NCI-H1048 (cell line): ENCODE data around the gene EGFR.

Source experiments
- DNase-seq: peaks from one replicate; lab custom pipeline; 2025; lab: John Stamatoyannopoulos, UW

EGFR gene

GRCh38 chr7:55127622-55128081 lies 108.8 kb downstream of the EGFR start:
- DNase-seq, result no peak

DNA sequence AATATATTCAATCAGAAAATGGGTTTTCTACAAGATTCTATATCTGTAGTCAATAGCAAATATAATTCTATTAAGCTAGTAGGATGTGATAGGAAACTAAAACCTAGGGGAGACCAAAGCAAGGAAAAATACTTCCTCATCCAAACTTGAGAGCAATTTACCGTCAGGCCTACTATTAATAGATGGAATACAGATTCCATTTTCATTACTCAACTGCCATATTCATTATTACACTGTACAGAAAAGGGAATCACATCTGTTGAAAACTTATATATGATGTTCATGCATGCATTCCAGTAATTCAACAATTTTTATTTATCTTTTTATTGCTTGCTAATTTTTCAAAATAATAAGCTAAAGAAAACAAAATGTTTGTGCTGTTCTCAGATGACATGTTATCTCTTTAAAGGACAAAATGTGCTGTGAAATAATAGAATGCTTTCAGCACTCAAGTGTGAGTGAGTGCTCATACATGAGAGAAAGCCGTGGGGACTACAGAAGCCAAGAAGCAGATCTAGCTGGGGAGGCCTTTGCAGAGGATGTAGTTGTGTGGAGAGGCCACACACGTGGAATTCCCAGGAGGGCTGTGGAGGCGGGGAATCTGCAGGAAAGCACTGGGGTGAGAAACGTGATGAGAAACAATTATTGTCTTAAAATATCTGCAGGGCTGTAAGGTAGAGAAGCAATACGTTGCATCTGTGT lies 110.0 kb downstream of the EGFR start:
- DNase-seq, result no peak

DNA sequence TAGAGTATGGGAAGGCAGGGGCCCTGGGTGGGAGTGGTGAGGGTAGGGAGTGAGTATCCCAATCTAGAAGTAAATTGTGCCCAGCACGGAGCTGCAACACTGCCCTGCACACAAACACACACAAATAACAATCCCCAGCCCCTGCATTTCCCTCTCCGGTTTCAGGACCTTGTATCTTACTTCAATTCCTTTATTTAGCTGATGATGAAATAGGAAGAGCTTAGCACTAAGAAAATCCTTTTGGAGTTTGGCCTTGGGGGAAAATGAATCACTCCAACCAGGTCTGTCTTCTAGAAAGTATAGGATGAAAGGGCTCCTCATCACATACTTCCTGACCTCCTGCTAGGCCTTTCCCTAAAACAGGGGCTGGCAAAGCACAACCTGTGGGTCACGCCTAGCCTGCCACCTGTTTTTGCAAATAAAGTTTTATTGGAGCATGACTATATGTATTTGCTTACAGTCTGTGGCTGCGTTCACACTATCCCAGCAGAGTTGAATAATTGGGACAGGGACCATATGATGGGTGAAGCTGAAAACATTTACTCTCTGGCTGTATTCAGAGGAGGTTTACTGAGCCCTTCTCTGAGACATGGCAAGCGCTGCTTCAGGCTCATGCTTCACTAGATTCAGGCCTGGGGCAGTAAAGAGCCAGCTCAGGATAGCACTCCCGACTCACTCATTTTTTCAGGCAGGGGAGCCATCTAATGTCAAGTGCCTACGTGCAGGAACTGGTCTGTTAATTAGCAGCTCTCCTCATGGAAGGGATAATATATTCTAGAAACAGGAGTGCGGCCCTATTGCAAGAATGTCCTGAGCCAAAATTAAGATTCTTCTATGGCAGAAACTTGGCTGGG lies 111.0 kb downstream of the EGFR start:
- no peak for DNase-seq

GRCh38 chr7:55130395-55131141 lies 111.8 kb downstream of the EGFR start:
- no peak for DNase-seq

DNA sequence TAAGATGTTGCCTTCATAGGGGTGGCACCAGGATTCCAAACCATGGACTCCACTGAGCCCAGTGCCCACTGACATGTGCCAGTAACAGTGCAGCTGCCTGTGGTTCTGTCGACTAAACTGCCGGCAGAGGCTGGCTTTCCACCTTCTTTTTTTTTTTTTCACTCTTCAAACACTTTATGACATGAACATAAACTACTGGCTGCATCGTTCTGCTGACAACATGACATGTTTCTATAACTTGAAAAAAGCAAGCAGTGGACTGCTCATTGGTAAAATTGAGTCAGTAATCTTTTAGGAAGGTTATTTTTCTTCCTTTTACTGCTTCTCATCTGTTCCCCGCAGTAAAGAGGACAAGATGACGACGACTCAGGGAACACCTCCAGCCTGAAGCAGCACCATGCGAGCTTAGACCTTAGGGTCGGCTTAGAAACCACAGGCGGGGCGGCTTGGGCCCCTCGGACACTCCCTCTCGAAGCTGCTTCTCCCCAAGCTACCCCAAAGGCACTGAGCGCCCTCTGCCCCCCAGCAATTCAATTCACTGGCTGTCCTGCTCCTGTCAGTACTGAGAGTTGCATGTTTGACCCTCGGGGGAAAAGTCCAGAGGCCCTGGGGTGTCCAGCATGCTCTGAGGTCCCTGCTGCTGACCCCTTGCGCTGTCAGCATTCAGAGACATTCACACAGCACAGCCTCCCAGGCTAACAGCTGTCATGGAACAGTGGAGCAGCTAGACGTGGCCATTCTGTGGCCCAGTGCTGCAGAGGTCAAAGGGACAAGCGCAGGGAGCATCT lies 112.5 kb downstream of the EGFR start:
- DNase-seq, result no peak

- no peak for DNase-seq
Observed at GRCh38 chr7:55132550-55132889, 113.7 kb downstream of the EGFR start.

DNA sequence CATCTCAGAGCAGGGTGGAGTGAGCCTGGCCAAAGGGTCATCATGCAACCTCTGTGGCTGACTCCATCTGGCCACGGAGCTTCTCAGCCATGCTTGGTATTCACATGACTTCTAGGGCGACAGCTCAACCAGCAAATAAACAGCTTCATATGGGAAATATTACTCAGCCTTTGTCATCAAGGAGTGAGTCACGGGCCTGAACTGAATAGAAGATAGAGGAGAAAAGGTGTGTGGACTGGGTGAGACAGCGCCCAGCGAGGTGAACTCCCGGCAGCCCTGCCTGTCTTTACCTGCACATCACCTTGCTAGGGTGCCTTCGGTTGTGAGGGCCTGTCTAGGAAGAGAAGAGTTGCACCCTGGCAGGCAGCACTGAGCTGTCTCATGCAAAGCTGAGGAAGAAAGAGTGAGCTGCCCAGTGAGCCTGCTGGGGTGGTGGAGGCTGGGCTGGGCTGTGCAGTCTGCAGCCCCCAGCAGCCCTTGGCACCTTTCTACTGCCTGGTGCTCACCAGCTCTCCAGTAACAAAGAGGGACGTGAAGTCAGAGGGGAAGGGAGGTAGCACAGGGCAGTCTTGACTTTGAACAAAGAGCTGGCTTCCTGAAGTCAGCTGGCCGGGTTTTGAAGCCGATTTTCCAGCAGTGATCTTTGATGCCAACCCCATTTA lies 114.2 kb downstream of the EGFR start:
- no peak for DNase-seq

- DNase-seq, result no peak
Observed at GRCh38 chr7:55133630-55134358, 115.0 kb downstream of the EGFR start.

GRCh38 chr7:55134359-55134725 lies 115.5 kb downstream of the EGFR start:
- DNase-seq, result no peak

DNA sequence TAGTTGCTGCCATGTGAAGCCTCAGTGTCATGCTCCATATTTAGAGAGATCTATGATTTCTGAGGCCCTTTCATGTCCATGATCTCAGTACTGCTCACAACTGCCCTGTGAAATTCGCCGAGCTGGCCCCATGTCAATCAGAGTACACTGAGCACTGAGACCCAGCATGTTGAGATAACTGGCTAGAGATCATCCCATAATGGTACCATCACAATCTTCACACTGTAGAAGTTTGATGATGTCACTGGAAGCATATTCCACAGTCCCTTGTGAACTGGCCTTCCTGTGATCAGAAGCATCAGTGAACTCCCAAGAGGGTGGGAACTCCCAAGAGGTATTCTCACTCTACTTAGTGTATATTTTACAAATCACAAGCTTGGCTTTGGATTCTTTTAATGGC lies 116.0 kb downstream of the EGFR start:
- no peak for DNase-seq

GRCh38 chr7:55135462-55135861 lies 116.6 kb downstream of the EGFR start:
- no peak for DNase-seq

GRCh38 chr7:55138663-55139062 lies 119.8 kb downstream of the EGFR start:
- no peak for DNase-seq

DNA sequence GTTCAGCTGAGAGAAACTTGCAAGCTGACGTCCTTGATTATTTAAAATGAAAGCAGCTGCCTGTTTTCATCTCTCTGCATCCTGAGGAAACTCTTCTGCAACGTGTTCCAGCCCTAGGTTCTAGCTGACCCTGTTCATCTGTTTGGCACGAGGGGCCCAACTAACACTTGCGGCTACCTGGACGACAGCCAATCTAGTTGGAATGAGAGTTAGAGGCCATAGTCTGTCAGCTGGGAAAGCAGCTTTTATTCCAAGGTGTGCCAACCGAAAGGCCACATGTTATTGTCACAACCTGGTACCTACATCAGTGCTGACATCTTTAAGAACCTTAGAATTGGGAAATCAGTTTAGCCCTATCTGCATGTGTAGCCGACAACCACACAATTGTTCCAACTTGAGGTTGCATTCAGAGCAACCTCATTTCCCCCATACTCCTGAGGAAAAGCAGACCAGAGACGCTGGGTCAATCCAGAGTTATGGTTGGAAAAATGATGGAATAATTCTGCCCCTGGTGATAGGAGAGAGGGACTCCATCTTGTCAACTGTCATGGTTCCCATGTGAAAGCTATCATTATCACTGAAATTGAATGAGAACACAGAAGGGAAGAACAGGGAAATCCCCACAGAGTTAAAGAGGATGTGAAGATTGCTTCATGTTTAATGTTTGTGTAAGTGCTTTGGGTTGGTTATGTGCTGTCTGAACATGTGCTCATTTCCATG lies 121.6 kb downstream of the EGFR start:
- DNase-seq, result no peak

DNA sequence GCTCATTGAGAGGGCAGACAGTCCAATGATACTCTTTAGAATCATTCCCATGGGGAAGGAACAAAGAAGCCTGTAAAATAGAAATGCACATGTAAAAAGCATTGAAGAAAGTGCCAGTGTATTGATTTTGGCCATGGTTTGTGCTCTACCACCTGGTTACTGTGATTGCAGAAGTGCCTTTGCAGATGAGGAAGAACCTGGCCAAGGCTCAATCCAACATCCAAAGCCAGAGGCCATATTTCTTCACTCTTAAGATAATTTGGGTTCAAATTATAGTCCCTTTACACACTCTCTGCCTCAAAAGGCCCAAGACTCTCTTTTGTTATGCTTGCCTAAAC lies 122.1 kb downstream of the EGFR start:
- no peak for DNase-seq

GRCh38 chr7:55142919-55143600 lies 124.2 kb downstream of the EGFR start:
- no peak for DNase-seq

DNA sequence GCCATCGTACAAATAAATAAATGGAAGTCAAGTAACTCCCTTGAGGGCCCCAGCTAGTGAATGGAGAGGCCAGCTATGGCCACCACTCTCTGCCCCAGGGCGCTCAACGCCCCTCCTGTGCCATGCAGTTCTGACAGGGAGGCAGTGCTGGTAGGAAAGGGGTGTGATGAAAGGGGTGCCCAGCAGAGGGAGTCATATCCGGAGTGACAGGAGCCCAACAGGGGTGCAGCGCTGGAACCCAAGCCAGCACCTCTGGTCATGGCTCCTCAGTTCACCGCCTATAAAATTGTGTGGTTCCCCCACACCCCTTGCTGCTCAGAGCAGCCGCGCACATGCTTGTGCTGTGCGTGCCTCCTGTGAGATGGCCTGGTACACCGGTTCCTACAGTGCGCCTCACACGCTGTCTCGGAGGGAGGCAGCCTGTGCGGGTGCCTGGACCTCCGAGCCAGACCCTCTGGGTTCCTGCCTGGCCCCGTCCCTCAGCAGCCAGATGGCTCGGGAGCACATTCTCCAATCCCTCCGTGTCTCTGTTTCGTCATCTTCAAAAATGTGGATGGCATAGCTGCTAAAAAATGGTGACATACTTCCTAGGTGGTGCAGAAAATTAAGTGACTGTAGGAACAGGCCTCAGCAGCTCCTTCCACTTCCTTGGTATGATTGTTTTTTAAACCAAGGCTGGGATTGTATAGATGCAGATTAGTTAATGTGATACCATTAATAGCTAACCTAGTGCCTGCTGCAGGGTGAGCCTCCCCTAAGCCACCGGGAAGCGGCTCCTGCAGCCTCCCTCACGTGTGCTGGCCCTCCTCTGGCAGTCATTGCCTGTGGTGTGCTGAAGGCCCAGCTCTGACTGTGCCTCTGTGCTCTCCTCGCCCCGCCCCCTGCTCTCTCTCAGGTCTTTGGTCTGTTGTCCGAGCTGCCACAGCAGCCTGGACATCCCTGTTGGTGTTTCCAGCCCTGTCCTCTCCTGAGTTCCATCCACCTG lies 125.8 kb downstream of the EGFR start:
- DNase-seq, result no peak

GRCh38 chr7:55145606-55146005 lies 126.8 kb downstream of the EGFR start:
- DNase-seq, result no peak

- no peak for DNase-seq
Observed at GRCh38 chr7:55147101-55147500, 128.3 kb downstream of the EGFR start.
